K562 (cell line): ENCODE data around the gene PTH2. TPM values are rescaled to one million over a fixed set of nuclear protein-coding genes. Genes with fewer than 3 reads are reported as not detected.
A peak's percentile ranks its signal among the peaks of the same experiment; 100 is the strongest.

Source experiments
- ATAC-seq: fragments of 200-7000 bp; cut with Tn5 transposase; 3 replicates; pipeline ENCODE4 v1.9.1; 2020; ENCODE audit warnings: moderate library complexity
- BruUV-seq: library from RNA; stranded (reverse); fragments of 400-500 nt; replicated peaks from 2 replicates; lab custom pipeline; 2021; lab: Mats Ljungman, UMichigan
- CTCF ChIA-PET: fragments of 300-600 bp; formaldehyde crosslinking; extraction: SDS; loops from one replicate; lab custom pipeline; 2021; ENCODE audit warnings: low intra/inter-chr PET ratio; lab: Yijun Ruan, JAX
- POLR2A ChIA-PET: fragments of 300-600, 350-650 bp; sonication (Branson Sonifier 250); formaldehyde crosslinking; extraction: SDS; loops from one replicate; lab custom pipeline; 2021; ENCODE audit warnings: antibody characterized with exemption, inconsistent platforms; lab: Yijun Ruan, JAX
- DNase-seq, 4 experiments: peaks; one replicate each; pipeline versions ENCODE4 v3.0.0 to v3.0.0-alpha.2; 2011 to 2018; ENCODE audit warnings: low spot score in 3 of 4, mixed read lengths in 3 of 4; ENCODE audit errors: extremely low read depth in 1 of 4
- FAIRE-seq: peaks from 2 replicates; lab custom pipeline; 2011; peaks lifted over from hg19 to GRCh38; lab: Jason Lieb, UNC
- H2AFZ ChIP-seq: 2 replicates; pipeline ENCODE4 v1.6.0; 2011; ENCODE audit warnings: low read depth, low read length, control low read depth, inconsistent platforms
- H3K27ac ChIP-seq: fragments of 200-600 bp; 3 replicates; pipeline ENCODE4 v1.8.0; 2011; ENCODE audit warnings: low read depth, mild to moderate bottlenecking, control low read depth, inconsistent platforms, low read length, moderate library complexity, mixed read lengths; ENCODE audit errors: extremely low read depth
- H3K27me3 ChIP-seq, 2 experiments: fragments of 300-600 bp in 1 of 2; 2 replicates in 1 of 2; 3 replicates in 1 of 2; pipeline versions ENCODE4 v1.6.0 to v1.8.0; 2011; ENCODE audit warnings: inconsistent platforms in 2 of 2, low read length in 2 of 2, mild to moderate bottlenecking in 1 of 2, mixed read lengths in 1 of 2, moderate library complexity in 1 of 2; ENCODE audit not compliant: control insufficient read depth in 2 of 2, insufficient read depth in 2 of 2
- H3K36me3 ChIP-seq: fragments of 300-600 bp; 3 replicates; pipeline ENCODE4 v1.8.0; 2011; ENCODE audit warnings: mild to moderate bottlenecking, low read length, inconsistent platforms; ENCODE audit not compliant: control insufficient read depth, insufficient read depth
- H3K4me1 ChIP-seq, 2 experiments: fragments of 200-600 bp in 1 of 2; replicated peaks in 1 of 2; 2 replicates in 1 of 2; 3 replicates in 1 of 2; pipeline versions ENCODE4 v1.5.1 to v1.8.0; 2011; ENCODE audit warnings: inconsistent platforms in 2 of 2, low read length in 2 of 2, mild to moderate bottlenecking in 1 of 2, mixed read lengths in 1 of 2, moderate library complexity in 1 of 2; ENCODE audit not compliant: control insufficient read depth in 2 of 2, insufficient read depth in 2 of 2
- H3K4me2 ChIP-seq: 2 replicates; pipeline ENCODE4 v1.6.1; 2011; ENCODE audit warnings: low read length, control low read depth, inconsistent platforms, mixed read lengths; ENCODE audit not compliant: insufficient read depth
- H3K4me3 ChIP-seq: fragments of 200-600 bp; sonication (generic), shearing (Covaris generic); 2 replicates; pipeline ENCODE4 v1.5.1; 2016; ENCODE audit warnings: control low read depth, inconsistent platforms
- H3K79me2 ChIP-seq: fragments of 200-600 bp; 3 replicates; pipeline ENCODE4 v1.8.0; 2011; ENCODE audit warnings: low read length, inconsistent platforms; ENCODE audit not compliant: control insufficient read depth, insufficient read depth
- H3K9ac ChIP-seq, 2 experiments: 2 replicates each; pipeline versions ENCODE4 v1.6.0 to v1.6.1; 2011; ENCODE audit warnings: low read depth in 2 of 2, low read length in 2 of 2, control low read depth in 1 of 2, inconsistent platforms in 1 of 2, mild to moderate bottlenecking in 1 of 2, mixed read lengths in 1 of 2; ENCODE audit not compliant: insufficient read depth in 1 of 2
- H3K9me1 ChIP-seq: one replicate; pipeline ENCODE4 v1.6.0; 2011; ENCODE audit warnings: inconsistent platforms, mild to moderate bottlenecking, low read length, moderate library complexity; ENCODE audit not compliant: control insufficient read depth, insufficient read depth
- H3K9me3 ChIP-seq: replicated peaks from 2 replicates; pipeline ENCODE4 v1.5.1; 2011; ENCODE audit warnings: low read depth, low read length, inconsistent platforms; ENCODE audit not compliant: control insufficient read depth, insufficient read depth
- H4K20me1 ChIP-seq: replicated peaks from 2 replicates; pipeline ENCODE4 v1.6.1; 2011; ENCODE audit warnings: low read length, inconsistent platforms, mixed read lengths; ENCODE audit not compliant: control insufficient read depth, insufficient read depth
- CSDE1 ChIP-seq, 2 experiments: fragments of 450-650 bp; IDR thresholded peaks; 2 replicates each; pipeline ENCODE4 v1.6.1; 2016; ENCODE audit warnings: mild to moderate bottlenecking in 1 of 2
- FOXA3 ChIP-seq, 2 experiments: fragments of 450-650 bp in 1 of 2; sonication (generic) in 1 of 2; formaldehyde crosslinking; IDR thresholded peaks in 1 of 2; conservative IDR thresholded peaks in 1 of 2; 2 replicates each; pipeline versions ENCODE4 v1.4.0 to v1.8.0; 2020 to 2022; ENCODE audit warnings: mild to moderate bottlenecking in 2 of 2, missing genetic modification reagents in 1 of 2
- IFI16 ChIP-seq: fragments of 250-450 bp; sonication (Bioruptor Pico); IDR thresholded peaks from 2 replicates; pipeline ENCODE4 v2.1.2; 2022; ENCODE audit warnings: mild to moderate bottlenecking, inconsistent platforms
- NCOA4 ChIP-seq: fragments of 450-650 bp; IDR thresholded peaks from 2 replicates; pipeline ENCODE4 v1.6.1; 2018; ENCODE audit warnings: mild to moderate bottlenecking; ENCODE audit not compliant: partially characterized antibody
- POLR2G ChIP-seq: fragments of 200-400 bp; formaldehyde crosslinking; IDR thresholded peaks from 2 replicates; pipeline ENCODE4 v1.6.1; 2017; ENCODE audit warnings: low read depth, mild to moderate bottlenecking, antibody characterized with exemption, low read length, moderate library complexity
- RBFOX2 ChIP-seq: fragments of 200-400 bp; formaldehyde crosslinking; IDR thresholded peaks from 2 replicates; pipeline ENCODE4 v1.6.1; 2017; ENCODE audit warnings: low read depth, mild to moderate bottlenecking, low read length, moderate library complexity
- TEAD4 ChIP-seq, 2 experiments: sonication (generic) in 1 of 2; formaldehyde crosslinking in 1 of 2; IDR thresholded peaks; 2 replicates each; pipeline versions ENCODE4 v1.6.1 to v1.8.0; 2012 to 2022; ENCODE audit warnings: borderline replicate concordance in 1 of 2, inconsistent platforms in 1 of 2, low read length in 1 of 2, mild to moderate bottlenecking in 1 of 2, missing genetic modification reagents in 1 of 2
- TGIF2 ChIP-seq: sonication (generic); formaldehyde crosslinking; IDR thresholded peaks from 2 replicates; pipeline ENCODE4 v1.8.1; 2022; ENCODE audit warnings: mild to moderate bottlenecking, missing genetic modification reagents, moderate library complexity
- ZBTB12 ChIP-seq: fragments of 250-450 bp; sonication (Bioruptor Pico); IDR thresholded peaks from 2 replicates; pipeline ENCODE4 v1.4.0; 2020
- ZNF133 ChIP-seq: fragments of 250-450 bp; sonication (Bioruptor Pico); IDR thresholded peaks from 2 replicates; pipeline ENCODE4 v1.4.0; 2020; ENCODE audit warnings: mild to moderate bottlenecking
- WGBS: fragments of 100-300 bp; shearing (Covaris generic); methylation state at CpG from one replicate; pipeline ENCODE4 v1.1.6; 2016; ENCODE audit warnings: low coverage, mixed read lengths; ENCODE audit not compliant: insufficient coverage; ENCODE audit errors: missing lambda C conversion rate; 5-methylcytosine and 5-hydroxymethylcytosine counted together
- in situ Hi-C: fragments of 300-500 bp; cut with MboI; formaldehyde crosslinking; loops from 4 replicates; pipeline ENCODE4 v1.15.0; 2018; ENCODE audit warnings: inconsistent platforms, mixed read lengths
- intact Hi-C: fragments of 100-400 bp; cut with micrococcal nuclease; formaldehyde crosslinking; loops from 2 replicates; pipeline ENCODE4 v1.14.2; 2022
- polyA plus RNA-seq, 8 experiments: library from polyadenylated mRNA; depleted of rRNA in 4 of 8; stranded (reverse) in 5 of 8; unstranded in 3 of 8; fragments of >200 nt; fragmentation: Nextera tagmentation in 2 of 8; fragmentation: Illumina TruSeq in 1 of 8; extraction: Ambion mirVana in 2 of 8; extraction: Trizol in 1 of 8; gene quantifications; 2 replicates each; pipeline versions ENCODE4 v1.2.1 to v1.2.3, GENCODE V29; 2011 to 2014; ENCODE audit warnings: inconsistent platforms in 1 of 8, missing spikeins in 1 of 8
- total RNA-seq, 7 experiments: library from RNA; depleted of rRNA in 6 of 7; stranded (reverse); fragments of >200 nt in 6 of 7; fragmentation: Illumina TruSeq in 2 of 7; extraction: Trizol in 2 of 7; gene quantifications; 2 replicates each; pipeline versions ENCODE4 v1.2.1 to v1.2.3, GENCODE V29; 2011 to 2021; ENCODE audit warnings: low replicate concordance in 1 of 7
- TF ChIP-seq, protein P1 (sequence below): fragments of 450-650 bp; IDR thresholded peaks from 2 replicates; pipeline ENCODE4 v1.6.1; 2016; ENCODE audit warnings: borderline replicate concordance
- TF ChIP-seq, protein P2 (sequence below): fragments of 250-450 bp; sonication (Bioruptor Pico); IDR thresholded peaks from 2 replicates; pipeline ENCODE4 v1.8.0; 2022; ENCODE audit warnings: inconsistent platforms, mild to moderate bottlenecking, moderate library complexity, borderline replicate concordance

Gene PTH2
- total and polyA plus RNA-seq, 9 of the 15 experiments (the other 6 are each of a cell fraction or from before 2014, with no cell fraction given): 1.3 TPM; not detected in 8

DNA sequence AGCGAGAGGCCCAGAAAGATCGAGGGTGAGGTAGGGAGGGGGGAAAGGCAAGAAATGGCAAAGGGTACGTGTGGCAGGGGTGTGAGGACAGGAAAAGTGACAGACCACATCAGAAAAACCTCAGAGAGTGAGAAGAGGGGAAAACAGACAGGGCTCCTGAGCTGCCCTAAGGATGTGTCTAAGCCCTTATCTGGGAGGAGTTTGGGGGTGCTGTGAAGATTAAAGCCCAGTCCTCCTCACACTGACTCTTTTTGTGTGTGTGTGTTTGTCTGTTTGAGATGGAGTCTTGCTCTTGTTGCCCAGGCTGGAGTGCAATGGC, 703 bp upstream of the PTH2 start (continued):
- TF ChIP-seq, protein P1, sequence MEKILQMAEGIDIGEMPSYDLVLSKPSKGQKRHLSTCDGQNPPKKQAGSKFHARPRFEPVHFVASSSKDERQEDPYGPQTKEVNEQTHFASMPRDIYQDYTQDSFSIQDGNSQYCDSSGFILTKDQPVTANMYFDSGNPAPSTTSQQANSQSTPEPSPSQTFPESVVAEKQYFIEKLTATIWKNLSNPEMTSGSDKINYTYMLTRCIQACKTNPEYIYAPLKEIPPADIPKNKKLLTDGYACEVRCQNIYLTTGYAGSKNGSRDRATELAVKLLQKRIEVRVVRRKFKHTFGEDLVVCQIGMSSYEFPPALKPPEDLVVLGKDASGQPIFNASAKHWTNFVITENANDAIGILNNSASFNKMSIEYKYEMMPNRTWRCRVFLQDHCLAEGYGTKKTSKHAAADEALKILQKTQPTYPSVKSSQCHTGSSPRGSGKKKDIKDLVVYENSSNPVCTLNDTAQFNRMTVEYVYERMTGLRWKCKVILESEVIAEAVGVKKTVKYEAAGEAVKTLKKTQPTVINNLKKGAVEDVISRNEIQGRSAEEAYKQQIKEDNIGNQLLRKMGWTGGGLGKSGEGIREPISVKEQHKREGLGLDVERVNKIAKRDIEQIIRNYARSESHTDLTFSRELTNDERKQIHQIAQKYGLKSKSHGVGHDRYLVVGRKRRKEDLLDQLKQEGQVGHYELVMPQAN: 0 out of 2 replicates have a peak, but pooled peaks have one; percentile 9
- TF ChIP-seq NCOA4: no peak
- TF ChIP-seq, all 486 proteins: peak for 7

DNA sequence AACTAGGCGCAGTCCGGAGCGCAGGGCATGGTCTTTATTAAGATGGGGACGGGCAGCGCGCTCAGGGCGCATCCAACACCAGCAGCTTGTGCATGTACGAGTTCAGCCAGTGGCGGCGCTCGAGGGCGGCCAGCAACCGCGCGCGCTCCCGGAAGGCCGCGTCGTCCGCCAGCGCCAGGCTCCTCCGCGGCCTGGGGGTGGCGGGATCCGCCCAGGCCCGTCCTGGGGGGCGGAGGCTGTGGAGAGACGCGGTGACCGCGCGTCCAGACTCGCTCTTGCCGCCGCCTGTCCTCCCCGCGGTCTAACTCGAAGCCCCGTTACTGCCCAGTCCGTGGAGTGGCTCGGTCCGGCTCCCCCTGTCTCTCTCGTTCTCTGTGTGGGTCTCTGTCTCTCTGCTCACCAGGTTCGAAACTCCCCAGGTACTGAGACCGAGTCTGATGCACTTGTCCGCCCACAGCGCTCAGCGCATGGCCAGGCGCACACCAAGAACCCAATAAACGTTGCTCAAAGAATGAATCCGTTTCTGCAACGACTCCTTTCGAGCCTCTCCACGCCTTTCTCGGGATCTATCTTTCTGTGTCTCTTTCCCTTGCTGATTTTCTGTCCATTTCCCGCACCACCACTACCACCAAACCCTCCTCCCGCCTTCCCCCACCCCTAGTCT, 702 bp downstream of the PTH2 start:
- in situ Hi-C loops: no loop called here
- peak overlapping the region; percentile 67 to 92 for H3K9ac ChIP-seq
- H3K4me1 ChIP-seq: peaks cover 44 to 56% of the 10 kb centered on the region in 2 experiments
- 6% methylated on average over 57 of the region's 58 CpGs for WGBS
- DNase-seq: peak; percentile 87 to 91 (median 90)
- no peaks in the 10 kb centered on the region for H3K9me3 ChIP-seq
- ChIA-PET POLR2A (interaction anchor here (0.6 to 1.2 kb wide), 4 partner anchors 9 to 99 kb away, joined by 3 to 5 read pairs (median 4); no protein-coding TSS in a partner anchor), CTCF (no interaction called here)
- peak overlapping the region; percentile 50; the same call in 2 of the 3 replicates for H3K27ac ChIP-seq
- no peaks in the 10 kb centered on the region for H3K79me2 ChIP-seq
- no peaks in the 10 kb centered on the region for H3K36me3 ChIP-seq
- intact Hi-C loops: loop anchor here (2.0 kb wide), 1 partner anchor 20 kb away; no protein-coding TSS in a partner anchor
- peak overlapping the region; percentile 9; the same call in 1 of the 2 replicates for H3K4me3 ChIP-seq
- peak overlapping the region; percentile 78 for H3K4me2 ChIP-seq
- no peaks in the 10 kb centered on the region for H3K27me3 ChIP-seq
- no peaks in the 10 kb centered on the region for H3K9me1 ChIP-seq
- peak; percentile 58 for FAIRE-seq
- H2AFZ ChIP-seq: peak overlapping the region; percentile 98
- peak; percentile 90 for ATAC-seq
- no TSS peak for BruUV-seq
- no peaks in the 10 kb centered on the region for H4K20me1 ChIP-seq
- no peak for TF ChIP-seq ZNF133 (CRISPR knock-in tag)
- TF ChIP-seq CSDE1 (IDR thresholded peaks at IDR 0.05): 0 out of 4 replicates have a peak, but pooled peaks of 1 of the 2 experiments have one; percentile 29
- no peak for TF ChIP-seq IFI16 (CRISPR knock-in tag)
- no peak for TF ChIP-seq TGIF2 (CRISPR knock-in tag)
- TF ChIP-seq TEAD4 (IDR thresholded peaks at IDR 0.05; ENCODE audit: low read length): 0 out of 2 replicates have a peak, but pooled peaks have one; percentile 9
- no peak for TF ChIP-seq TEAD4 (CRISPR knock-in tag; IDR thresholded peaks at IDR 0.05; ENCODE audit: borderline replicate concordance)
- peak; percentile 80 for TF ChIP-seq RBFOX2
- TF ChIP-seq, protein P2, sequence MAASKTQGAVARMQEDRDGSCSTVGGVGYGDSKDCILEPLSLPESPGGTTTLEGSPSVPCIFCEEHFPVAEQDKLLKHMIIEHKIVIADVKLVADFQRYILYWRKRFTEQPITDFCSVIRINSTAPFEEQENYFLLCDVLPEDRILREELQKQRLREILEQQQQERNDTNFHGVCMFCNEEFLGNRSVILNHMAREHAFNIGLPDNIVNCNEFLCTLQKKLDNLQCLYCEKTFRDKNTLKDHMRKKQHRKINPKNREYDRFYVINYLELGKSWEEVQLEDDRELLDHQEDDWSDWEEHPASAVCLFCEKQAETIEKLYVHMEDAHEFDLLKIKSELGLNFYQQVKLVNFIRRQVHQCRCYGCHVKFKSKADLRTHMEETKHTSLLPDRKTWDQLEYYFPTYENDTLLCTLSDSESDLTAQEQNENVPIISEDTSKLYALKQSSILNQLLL (CRISPR knock-in tag): no peak
- peak in 1 of 2 experiments; percentile 64; a peak in 1 of 4 replicates for TF ChIP-seq FOXA3 (CRISPR knock-in tag; conservative IDR thresholded peaks at IDR 0.05 in 1 of 2, IDR thresholded peaks at IDR 0.05 in 1 of 2)
- TF ChIP-seq ZBTB12 (CRISPR knock-in tag): 0 out of 2 replicates have a peak, but pooled peaks have one; percentile 39
- TF ChIP-seq POLR2G: peak; percentile 81
